GM18951 (cell line): ENCODE measurements around the gene GARRE1.
A peak's percentile ranks its signal among the peaks of the same experiment; 100 is the strongest.
"Not testable (repeated sequence)": the region's sequence is repeated elsewhere in the genome, so short reads cannot be mapped to it uniquely, and the experiment has no call there.

Experiments
- POLR2A ChIP-seq: IDR thresholded peaks from 4 replicates; pipeline ENCODE4 v1.6.1; 2011; ENCODE audit warnings: mild to moderate bottlenecking; ENCODE audit not compliant: insufficient read length, insufficient read depth; ENCODE audit errors: extremely low read depth
- in situ Hi-C: fragments of 300-500 bp; cut with MboI; formaldehyde crosslinking; loops from one replicate; pipeline ENCODE4 v1.12.0; 2022; ENCODE audit warnings: low sequenced_read_pairs, mixed read lengths, inconsistent platforms; ENCODE audit not compliant: unreplicated experiment

Gene GARRE1

GRCh38 chr19:34254046-34254697 lies at the start of gene GARRE1:
Gene GARRE1 (plus strand): TSS chr19:34254554. CDS start chr19:34300474, 45,920 bp downstream.
- in situ Hi-C loops = no loop called here
- TF ChIP-seq POLR2A = peak; percentile 89

GRCh38 chr19:34205324-34205723 lies 49.0 kb upstream of the GARRE1 start:
- in situ Hi-C loops = not testable (repeated sequence)

- no peak for TF ChIP-seq POLR2A
- in situ Hi-C loops = no loop called here
These were observed 46.0 kb upstream of the GARRE1 start for GRCh38 chr19:34208291-34208884.

GRCh38 chr19:34209726-34210125 lies 44.6 kb upstream of the GARRE1 start:
- TF ChIP-seq POLR2A = no peak

GRCh38 chr19:34213283-34213682 lies 41.1 kb upstream of the GARRE1 start:
- TF ChIP-seq POLR2A = no peak
- in situ Hi-C loops = no loop called here

More at GRCh38 chr19:34209726-34210125, 44.6 kb upstream of the GARRE1 start:
- in situ Hi-C loops = no loop called here

- in situ Hi-C loops = no loop called here
These were observed 40.3 kb upstream of the GARRE1 start for GRCh38 chr19:34214040-34214439.

GRCh38 chr19:34215006-34215665 lies 39.2 kb upstream of the GARRE1 start:
- TF ChIP-seq POLR2A = no peak

More at GRCh38 chr19:34214040-34214439, 40.3 kb upstream of the GARRE1 start:
- no peak for TF ChIP-seq POLR2A

GRCh38 chr19:34215666-34216038 lies 38.7 kb upstream of the GARRE1 start:
- in situ Hi-C loops = no loop called here
- TF ChIP-seq POLR2A = no peak

More at GRCh38 chr19:34215006-34215665, 39.2 kb upstream of the GARRE1 start:
- in situ Hi-C loops = no loop called here

GRCh38 chr19:34216745-34217219 lies 37.6 kb upstream of the GARRE1 start:
- in situ Hi-C loops = not testable (repeated sequence)

GRCh38 chr19:34217952-34218817 lies 36.2 kb upstream of the GARRE1 start:
- in situ Hi-C loops = no loop called here
- no peak for TF ChIP-seq POLR2A

- no peak for TF ChIP-seq POLR2A
- in situ Hi-C loops = no loop called here
These were observed 35.6 kb upstream of the GARRE1 start for GRCh38 chr19:34218818-34219164.

- in situ Hi-C loops = no loop called here
- TF ChIP-seq POLR2A = no peak
These were observed 33.8 kb upstream of the GARRE1 start for GRCh38 chr19:34220472-34221063.

GRCh38 chr19:34222386-34222785 lies 32.0 kb upstream of the GARRE1 start:
- in situ Hi-C loops = no loop called here
- no peak for TF ChIP-seq POLR2A
